Osteocyte (in vitro differentiated cells): Measurements from ENCODE around the gene PRKAA1. TPM values are rescaled to one million over a fixed set of nuclear protein-coding genes. Genes with fewer than 3 reads are reported as not detected.

Experiments used
- DNase-seq: peaks from one replicate; pipeline ENCODE4 v3.0.0; 2021; ENCODE audit warnings: mixed read lengths; ENCODE audit not compliant: unreplicated experiment; ENCODE audit errors: extremely low spot score
- H3K27ac Mint-ChIP-seq: one replicate; pipeline ENCODE4 v1.8.0; 2021; ENCODE audit warnings: mild to moderate bottlenecking, mixed read lengths; ENCODE audit not compliant: unreplicated experiment
- H3K27me3 Mint-ChIP-seq: one replicate; pipeline ENCODE4 v1.8.0; 2021; ENCODE audit warnings: mixed read lengths; ENCODE audit not compliant: unreplicated experiment
- H3K36me3 Mint-ChIP-seq: one replicate; pipeline ENCODE4 v1.8.0; 2021; ENCODE audit warnings: mixed read lengths; ENCODE audit not compliant: unreplicated experiment
- H3K4me1 Mint-ChIP-seq: one replicate; pipeline ENCODE4 v1.8.0; 2021; ENCODE audit warnings: mixed read lengths; ENCODE audit not compliant: unreplicated experiment
- H3K4me3 Mint-ChIP-seq: one replicate; pipeline ENCODE4 v1.8.0; 2021; ENCODE audit warnings: mild to moderate bottlenecking, moderate library complexity, mixed read lengths; ENCODE audit not compliant: unreplicated experiment
- H3K9me3 Mint-ChIP-seq: one replicate; pipeline ENCODE4 v1.8.0; 2021; ENCODE audit warnings: mixed read lengths; ENCODE audit not compliant: unreplicated experiment
- long read RNA-seq: library from polyadenylated mRNA; unstranded; transcript quantifications from one replicate; pipeline ENCODE4 v2.0.0, GENCODE V29; 2021
- total RNA-seq: library from RNA; stranded (reverse); gene quantifications from 2 replicates; pipeline ENCODE4 v1.2.1, GENCODE V29; 2021
- TF ChIP-seq, protein P1 (sequence below): fragments of 200-600 bp; sonication (generic); IDR thresholded peaks from 2 replicates; pipeline ENCODE4 v1.5.0; 2021; ENCODE audit warnings: antibody characterized with exemption, mild to moderate bottlenecking, moderate library complexity

The PRKAA1 gene
- total RNA-seq = 85.2 and 91.1 TPM in 2 replicates
- long read RNA-seq, full-length matches to known transcripts = 59 of 85 reads
- long read RNA-seq, partial matches to known transcripts = 3 of 85 reads
- long read RNA-seq, other reads (novel, unspliced or antisense) = 23 of 85 reads

GRCh38 chr5:40798012-40798800 lies at the start of gene PRKAA1:
Gene PRKAA1 (minus strand): TSS chr5:40798374. CDS start chr5:40798189, 185 bp downstream.
- TF ChIP-seq, protein P1, sequence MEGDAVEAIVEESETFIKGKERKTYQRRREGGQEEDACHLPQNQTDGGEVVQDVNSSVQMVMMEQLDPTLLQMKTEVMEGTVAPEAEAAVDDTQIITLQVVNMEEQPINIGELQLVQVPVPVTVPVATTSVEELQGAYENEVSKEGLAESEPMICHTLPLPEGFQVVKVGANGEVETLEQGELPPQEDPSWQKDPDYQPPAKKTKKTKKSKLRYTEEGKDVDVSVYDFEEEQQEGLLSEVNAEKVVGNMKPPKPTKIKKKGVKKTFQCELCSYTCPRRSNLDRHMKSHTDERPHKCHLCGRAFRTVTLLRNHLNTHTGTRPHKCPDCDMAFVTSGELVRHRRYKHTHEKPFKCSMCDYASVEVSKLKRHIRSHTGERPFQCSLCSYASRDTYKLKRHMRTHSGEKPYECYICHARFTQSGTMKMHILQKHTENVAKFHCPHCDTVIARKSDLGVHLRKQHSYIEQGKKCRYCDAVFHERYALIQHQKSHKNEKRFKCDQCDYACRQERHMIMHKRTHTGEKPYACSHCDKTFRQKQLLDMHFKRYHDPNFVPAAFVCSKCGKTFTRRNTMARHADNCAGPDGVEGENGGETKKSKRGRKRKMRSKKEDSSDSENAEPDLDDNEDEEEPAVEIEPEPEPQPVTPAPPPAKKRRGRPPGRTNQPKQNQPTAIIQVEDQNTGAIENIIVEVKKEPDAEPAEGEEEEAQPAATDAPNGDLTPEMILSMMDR = peak; percentile 84
- peak within 1 kb of the TSS; percentile 87 for H3K4me3 Mint-ChIP-seq
- H3K27me3 Mint-ChIP-seq = no peaks in the 10 kb centered on the region
- no peaks in the 10 kb centered on the region for H3K9me3 Mint-ChIP-seq
- H3K27ac Mint-ChIP-seq = peak within 1 kb of the TSS; percentile 94
- H3K4me1 Mint-ChIP-seq = peaks cover 41% of the 10 kb centered on the region
- peaks cover 2% of the 10 kb centered on the region for H3K36me3 Mint-ChIP-seq
- peak; percentile 97 for DNase-seq

DNA sequence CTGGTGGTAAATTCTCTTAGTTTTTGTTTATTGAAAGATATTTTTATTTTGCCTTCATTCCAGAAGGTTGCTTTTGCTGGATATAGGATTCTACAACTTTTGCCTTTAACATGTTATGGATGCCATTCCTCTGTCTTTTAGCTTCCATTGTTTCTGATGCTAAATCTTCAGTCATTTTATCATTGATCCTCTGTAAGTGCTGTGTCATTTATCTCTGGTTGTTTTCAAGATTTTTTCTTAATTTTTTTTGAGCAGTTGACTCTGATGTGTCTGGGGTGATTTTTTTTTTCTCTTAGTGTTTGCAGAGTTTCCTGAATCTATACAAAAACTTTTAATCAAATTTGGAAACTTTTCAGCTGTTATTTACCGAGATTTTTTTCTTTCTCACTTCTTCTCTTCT lies 49.4 kb upstream of the PRKAA1 start:
- Mint-ChIP-seq H3K4me3 (no peak overlapping the region), H3K9me3 (no peaks in the 10 kb centered on the region), H3K4me1 (no peaks in the 10 kb centered on the region), H3K27ac (no peak overlapping the region), H3K36me3 (no peaks in the 10 kb centered on the region), H3K27me3 (peaks cover 49% of the 10 kb centered on the region)
- TF ChIP-seq, protein P1 = no peak
- no peak for DNase-seq

- H3K36me3 Mint-ChIP-seq = no peaks in the 10 kb centered on the region
Measured at GRCh38 chr5:40846371-40846770, 48.2 kb upstream of the PRKAA1 start.

DNA sequence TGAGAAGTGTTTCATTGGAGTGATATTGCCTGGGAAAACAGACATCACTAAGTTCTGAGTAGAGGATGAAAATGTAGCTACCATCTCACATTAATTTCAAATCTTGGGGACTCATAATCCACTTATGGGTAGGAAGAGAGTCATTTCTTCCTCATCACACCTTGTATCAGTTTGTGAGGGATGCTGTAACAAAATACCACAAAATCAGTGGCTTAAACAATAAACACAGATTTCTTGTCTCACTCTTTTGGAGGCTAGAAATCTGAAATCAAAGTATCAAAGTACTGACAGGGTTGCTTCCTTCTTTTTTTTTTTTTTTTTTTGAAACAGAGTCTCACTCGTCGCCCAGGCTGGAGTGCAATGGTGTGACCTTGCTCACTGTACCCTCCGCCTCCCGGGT lies 46.4 kb upstream of the PRKAA1 start:
- Mint-ChIP-seq H3K36me3 (no peaks in the 10 kb centered on the region), H3K27ac (no peak overlapping the region), H3K4me3 (no peak overlapping the region), H3K27me3 (peaks cover 63% of the 10 kb centered on the region), H3K9me3 (no peaks in the 10 kb centered on the region), H3K4me1 (peaks cover 8% of the 10 kb centered on the region)
- DNase-seq = no peak
- TF ChIP-seq, protein P1 = no peak

More at GRCh38 chr5:40846371-40846770, 48.2 kb upstream of the PRKAA1 start:
- Mint-ChIP-seq H3K4me3 (no peak overlapping the region), H3K4me1 (peaks cover 5% of the 10 kb centered on the region), H3K9me3 (no peaks in the 10 kb centered on the region), H3K27ac (no peak overlapping the region), H3K27me3 (peaks cover 59% of the 10 kb centered on the region)
- TF ChIP-seq, protein P1 = no peak
- no peak for DNase-seq

GRCh38 chr5:40842351-40842750 lies 44.2 kb upstream of the PRKAA1 start:
- Mint-ChIP-seq H3K4me3 (no peak overlapping the region), H3K27me3 (peaks cover 46% of the 10 kb centered on the region), H3K4me1 (peaks cover 8% of the 10 kb centered on the region), H3K36me3 (no peaks in the 10 kb centered on the region), H3K9me3 (no peaks in the 10 kb centered on the region), H3K27ac (no peak overlapping the region)
- TF ChIP-seq, protein P1 = no peak
- DNase-seq = no peak
